ENCODE data around the gene SLC16A10.

Gene SLC16A10

DNA sequence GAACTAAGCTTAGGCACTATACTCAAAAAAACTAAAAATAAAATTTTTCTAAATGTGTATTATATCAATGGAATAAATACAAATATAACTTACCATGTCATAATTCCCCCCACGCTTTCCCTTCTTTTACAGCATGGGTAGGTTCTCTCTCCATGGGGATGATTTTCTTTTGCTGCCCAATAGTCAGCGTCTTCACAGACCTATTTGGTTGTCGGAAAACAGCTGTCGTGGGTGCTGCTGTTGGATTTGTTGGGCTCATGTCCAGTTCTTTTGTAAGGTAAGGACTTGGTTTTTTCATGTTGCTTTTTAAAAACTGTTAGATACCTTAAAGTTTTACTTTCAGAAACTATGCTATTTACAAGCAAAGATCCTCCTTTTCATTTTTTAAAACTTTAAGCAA, 85.3 kb downstream of the SLC16A10 start:
- Histone ChIP-seq H3K27ac (no peak overlapping the region), H3K27me3 (replicated peaks) (no peaks in the 10 kb centered on the region), H3K4me3 (ENCODE audit: low read depth, low read length) (no peak overlapping the region), H3K36me3 (replicated peaks) (no peaks in the 10 kb centered on the region)
- DNase-seq = no peak
- in situ Hi-C loops (cut with HindIII; ENCODE audit: low pct_ligation_motif_present, low sequenced_read_pairs) = no loop called here
- TF ChIP-seq CTCF (IDR thresholded peaks at IDR 0.05; ENCODE audit: low read depth, low read length, missing control alignments) = no peak

- Histone ChIP-seq H3K4me3 (ENCODE audit: low read depth, low read length) (no peak overlapping the region), H3K36me3 (replicated peaks) (no peaks in the 10 kb centered on the region), H3K27ac (no peak overlapping the region), H3K27me3 (replicated peaks) (no peaks in the 10 kb centered on the region)
- no peak for DNase-seq
- no peak for TF ChIP-seq CTCF (IDR thresholded peaks at IDR 0.05; ENCODE audit: low read depth, low read length, missing control alignments)
- in situ Hi-C loops (cut with HindIII; ENCODE audit: low pct_ligation_motif_present, low sequenced_read_pairs) = no loop called here
These were observed 86.0 kb downstream of the SLC16A10 start for GRCh38 chr6:111173341-111173740.

GRCh38 chr6:111173946-111174345, 86.6 kb downstream of the SLC16A10 start:
- no peak for DNase-seq
- in situ Hi-C loops (cut with HindIII; ENCODE audit: low pct_ligation_motif_present, low sequenced_read_pairs) = no loop called here
- Histone ChIP-seq H3K27me3 (replicated peaks) (no peaks in the 10 kb centered on the region), H3K36me3 (replicated peaks) (no peaks in the 10 kb centered on the region), H3K27ac (no peak overlapping the region), H3K4me3 (ENCODE audit: low read depth, low read length) (no peak overlapping the region)
- no peak for TF ChIP-seq CTCF (IDR thresholded peaks at IDR 0.05; ENCODE audit: low read depth, low read length, missing control alignments)

DNA sequence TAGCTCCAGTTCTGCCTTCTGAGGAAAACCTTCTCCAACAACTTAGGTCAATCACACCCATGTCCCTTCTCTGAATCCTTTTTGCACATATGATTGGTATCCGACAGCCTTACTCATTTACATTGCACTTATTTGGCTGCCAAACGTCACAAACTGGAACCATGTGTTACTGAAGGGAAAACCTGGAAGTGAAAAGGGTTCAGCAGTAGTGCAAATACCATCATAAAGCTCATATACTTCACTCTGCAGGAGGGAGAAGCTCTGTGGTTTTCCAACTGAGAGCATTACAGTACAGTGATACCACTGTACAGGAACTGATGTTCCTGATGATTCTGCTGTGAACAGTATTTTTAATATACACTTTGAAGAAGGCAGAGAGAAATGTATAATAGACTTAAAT, 87.8 kb downstream of the SLC16A10 start:
- Histone ChIP-seq H3K4me3 (ENCODE audit: low read depth, low read length) (no peak overlapping the region), H3K27ac (no peak overlapping the region), H3K36me3 (replicated peaks) (no peaks in the 10 kb centered on the region), H3K27me3 (replicated peaks) (no peaks in the 10 kb centered on the region)
- in situ Hi-C loops (cut with HindIII; ENCODE audit: low pct_ligation_motif_present, low sequenced_read_pairs) = no loop called here
- no peak for TF ChIP-seq CTCF (IDR thresholded peaks at IDR 0.05; ENCODE audit: low read depth, low read length, missing control alignments)
- peak; percentile 35 for DNase-seq

GRCh38 chr6:111176038-111176759, 88.9 kb downstream of the SLC16A10 start:
- Histone ChIP-seq H3K27ac (no peak overlapping the region), H3K27me3 (replicated peaks) (no peaks in the 10 kb centered on the region), H3K36me3 (replicated peaks) (no peaks in the 10 kb centered on the region), H3K4me3 (ENCODE audit: low read depth, low read length) (no peak overlapping the region)
- DNase-seq = no peak
- in situ Hi-C loops (cut with HindIII; ENCODE audit: low pct_ligation_motif_present, low sequenced_read_pairs) = no loop called here
- no peak for TF ChIP-seq CTCF (IDR thresholded peaks at IDR 0.05; ENCODE audit: low read depth, low read length, missing control alignments)

DNA sequence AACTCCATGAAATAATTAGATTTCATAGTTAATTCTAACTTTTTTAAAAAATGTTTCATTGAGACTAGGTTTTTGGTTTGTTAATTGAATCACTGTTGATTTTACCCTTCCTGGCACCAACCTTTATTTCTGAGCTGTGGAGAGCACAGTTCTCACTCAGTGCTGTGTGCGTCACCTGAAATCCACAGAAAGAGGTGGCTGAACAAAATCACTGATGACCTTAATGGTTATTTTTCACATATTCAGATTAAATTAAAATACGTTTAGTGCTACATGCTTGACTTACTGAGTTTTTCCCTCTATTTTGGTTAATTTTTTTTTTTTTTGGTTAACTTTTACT, 89.4 kb downstream of the SLC16A10 start:
- no peaks in the 10 kb centered on the region for H3K36me3 ChIP-seq (replicated peaks)
- H3K27ac ChIP-seq = no peak overlapping the region
- no peak overlapping the region for H3K4me3 ChIP-seq (ENCODE audit: low read depth, low read length)
- no peaks in the 10 kb centered on the region for H3K27me3 ChIP-seq (replicated peaks)
- no peak for DNase-seq
- no peak for TF ChIP-seq CTCF (IDR thresholded peaks at IDR 0.05; ENCODE audit: low read depth, low read length, missing control alignments)
- in situ Hi-C loops (cut with HindIII; ENCODE audit: low pct_ligation_motif_present, low sequenced_read_pairs) = no loop called here

Data from brain microvascular endothelial cell (primary cell).